T-helper 1 cell (primary cell): ENCODE results near the gene TMEM17.

Experiments used
- DNase-seq, 5 donors: peaks; one replicate each; pipeline ENCODE4 v3.0.0-alpha.2; 2012 to 2020

The TMEM17 gene

GRCh38 chr2:62506421-62506750 is 391 bp upstream of the TMEM17 start:
- no peak for DNase-seq

GRCh38 chr2:62505109-62505749 is 766 bp downstream of the TMEM17 start:
- no peak for DNase-seq

GRCh38 chr2:62504657-62505056 is 1.3 kb downstream of the TMEM17 start:
- DNase-seq, result no peak

- DNase-seq, result no peak
Measured at GRCh38 chr2:62501794-62502500, 4.0 kb downstream of the TMEM17 start.

- DNase-seq, result no peak
Measured at GRCh38 chr2:62501069-62501468, 4.9 kb downstream of the TMEM17 start.

GRCh38 chr2:62499430-62500060 is 6.5 kb downstream of the TMEM17 start:
- DNase-seq, result no peak

- DNase-seq, result no peak
Measured at GRCh38 chr2:62498739-62499138, 7.3 kb downstream of the TMEM17 start.

GRCh38 chr2:62495761-62496160 is 10.2 kb downstream of the TMEM17 start:
- no peak for DNase-seq

GRCh38 chr2:62492048-62492447 is 13.9 kb downstream of the TMEM17 start:
- DNase-seq, result no peak

GRCh38 chr2:62489702-62490101 is 16.3 kb downstream of the TMEM17 start:
- DNase-seq, result no peak

- DNase-seq, result no peak
Measured at GRCh38 chr2:62489162-62489561, 16.8 kb downstream of the TMEM17 start.

GRCh38 chr2:62486439-62486765 is 19.6 kb downstream of the TMEM17 start:
- DNase-seq, result no peak

- DNase-seq, result no peak
Measured at GRCh38 chr2:62485761-62486438, 20.1 kb downstream of the TMEM17 start.

GRCh38 chr2:62482558-62483352 is 23.2 kb downstream of the TMEM17 start:
- no peak for DNase-seq

- DNase-seq, result no peak
Measured at GRCh38 chr2:62479917-62480316, 26.1 kb downstream of the TMEM17 start.

GRCh38 chr2:62478093-62478580 is 27.9 kb downstream of the TMEM17 start:
- no peak for DNase-seq

GRCh38 chr2:62477573-62477972 is 28.4 kb downstream of the TMEM17 start:
- DNase-seq, result no peak

- DNase-seq, result no peak
Measured at GRCh38 chr2:62475172-62476011, 30.6 kb downstream of the TMEM17 start.

- no peak for DNase-seq
Measured at GRCh38 chr2:62474176-62474575, 31.8 kb downstream of the TMEM17 start.

- no peak for DNase-seq
Measured at GRCh38 chr2:62473246-62473827, 32.7 kb downstream of the TMEM17 start.

GRCh38 chr2:62472312-62472711 is 33.7 kb downstream of the TMEM17 start:
- no peak for DNase-seq
